Neural cell (in vitro differentiated cells): Measurements from ENCODE around the gene APLF.

Source experiments
- POLR2AphosphoS5 ChIP-seq: IDR thresholded peaks from 2 replicates; pipeline ENCODE4 v1.6.1; 2012
- RAD21 ChIP-seq: fragments of 450-650 bp; conservative IDR thresholded peaks from 2 replicates; pipeline ENCODE4 v1.6.1; 2014; ENCODE audit warnings: antibody characterized with exemption, mild to moderate bottlenecking, moderate library complexity
- TAF1 ChIP-seq: IDR thresholded peaks from 2 replicates; pipeline ENCODE4 v1.6.1; 2012; ENCODE audit warnings: low read depth
- TF ChIP-seq, protein P1 (sequence below): fragments of 450-650 bp; IDR thresholded peaks from 2 replicates; pipeline ENCODE4 v1.5.1; 2014; ENCODE audit warnings: antibody characterized with exemption, mild to moderate bottlenecking, moderate library complexity; ENCODE audit not compliant: poor library complexity, severe bottlenecking

DNA sequence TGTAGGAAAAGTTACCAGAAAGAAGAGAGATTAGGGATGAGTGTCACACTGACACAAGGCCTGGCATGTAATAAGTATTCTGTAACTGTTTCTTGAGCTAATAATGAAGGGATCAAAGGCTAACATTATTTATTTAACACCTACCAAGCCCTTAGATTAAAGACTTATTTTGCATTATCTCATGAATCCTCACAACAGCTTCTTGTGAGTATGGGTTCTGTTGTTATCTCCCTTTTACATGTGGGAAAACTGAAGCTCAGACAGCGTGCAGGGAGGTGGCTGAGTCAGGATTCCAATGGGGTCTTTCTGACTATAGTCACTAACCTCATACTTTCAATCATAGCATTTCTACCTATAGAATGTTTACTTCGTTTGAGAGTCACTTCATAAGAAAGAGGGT lies 97.0 kb downstream of the APLF start:
- TF ChIP-seq, protein P1, sequence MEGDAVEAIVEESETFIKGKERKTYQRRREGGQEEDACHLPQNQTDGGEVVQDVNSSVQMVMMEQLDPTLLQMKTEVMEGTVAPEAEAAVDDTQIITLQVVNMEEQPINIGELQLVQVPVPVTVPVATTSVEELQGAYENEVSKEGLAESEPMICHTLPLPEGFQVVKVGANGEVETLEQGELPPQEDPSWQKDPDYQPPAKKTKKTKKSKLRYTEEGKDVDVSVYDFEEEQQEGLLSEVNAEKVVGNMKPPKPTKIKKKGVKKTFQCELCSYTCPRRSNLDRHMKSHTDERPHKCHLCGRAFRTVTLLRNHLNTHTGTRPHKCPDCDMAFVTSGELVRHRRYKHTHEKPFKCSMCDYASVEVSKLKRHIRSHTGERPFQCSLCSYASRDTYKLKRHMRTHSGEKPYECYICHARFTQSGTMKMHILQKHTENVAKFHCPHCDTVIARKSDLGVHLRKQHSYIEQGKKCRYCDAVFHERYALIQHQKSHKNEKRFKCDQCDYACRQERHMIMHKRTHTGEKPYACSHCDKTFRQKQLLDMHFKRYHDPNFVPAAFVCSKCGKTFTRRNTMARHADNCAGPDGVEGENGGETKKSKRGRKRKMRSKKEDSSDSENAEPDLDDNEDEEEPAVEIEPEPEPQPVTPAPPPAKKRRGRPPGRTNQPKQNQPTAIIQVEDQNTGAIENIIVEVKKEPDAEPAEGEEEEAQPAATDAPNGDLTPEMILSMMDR: no peak
- TF ChIP-seq RAD21: no peak
- no peak for TF ChIP-seq POLR2AphosphoS5
- no peak for TF ChIP-seq TAF1
